HG03139 (cell line): ENCODE data around the gene SOX1.

ENCODE experiments used
- ATAC-seq: cut with Tn5 transposase; IDR thresholded peaks from one replicate; pipeline ENCODE4 v1.9.1; 2021; ENCODE audit not compliant: unreplicated experiment

SOX1 gene

DNA sequence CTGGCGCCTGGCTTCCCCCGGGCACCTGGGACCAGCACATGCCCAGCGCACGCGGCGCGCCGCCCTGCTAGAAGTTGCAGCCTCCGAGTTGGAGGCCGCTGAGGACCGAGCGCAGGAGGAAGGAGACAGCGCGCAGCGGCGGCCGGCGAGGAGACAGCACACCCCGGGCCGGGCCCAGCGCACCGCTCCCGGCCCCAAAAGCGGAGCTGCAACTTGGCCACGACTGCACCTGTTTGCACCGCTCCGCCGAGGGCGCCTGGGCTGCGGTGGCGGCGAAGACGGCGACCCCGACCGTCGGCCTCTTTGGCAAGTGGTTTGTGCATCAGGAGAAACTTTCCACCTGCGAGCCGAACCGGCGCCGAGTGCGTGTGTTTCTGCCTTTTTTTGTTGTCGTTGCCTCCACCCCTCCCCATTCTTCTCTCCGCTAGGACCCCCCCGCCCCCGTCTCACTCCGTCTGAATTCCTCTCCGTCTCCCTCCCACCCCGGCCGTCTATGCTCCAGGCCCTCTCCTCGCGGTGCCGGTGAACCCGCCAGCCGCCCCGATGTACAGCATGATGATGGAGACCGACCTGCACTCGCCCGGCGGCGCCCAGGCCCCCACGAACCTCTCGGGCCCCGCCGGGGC is at the start of gene SOX1:
Gene SOX1, plus strand, starts transcription at position 34 of the 626 bp plus-strand sequence. Its CDS starts 510 bp downstream, at position 544.
- ATAC-seq, result no peak

DNA sequence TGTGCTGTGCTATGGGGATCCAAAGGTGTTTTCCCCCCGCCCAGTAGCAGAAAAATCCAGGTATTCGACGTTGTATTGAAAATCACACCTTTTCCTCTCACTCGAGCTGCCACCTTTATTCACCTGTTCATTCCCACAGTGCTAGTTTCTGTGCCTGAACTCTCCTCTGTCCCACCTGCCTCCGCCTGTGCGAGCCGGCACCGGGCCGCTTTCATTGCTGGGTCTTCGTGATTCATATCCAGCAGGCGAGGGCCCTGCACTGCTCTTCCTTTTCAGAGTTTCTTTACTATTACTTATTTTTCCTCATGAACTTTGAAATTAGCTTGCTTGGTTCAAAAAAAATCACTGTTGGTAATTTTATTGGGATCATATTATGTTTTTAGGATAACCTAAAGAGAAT is 42.4 kb upstream of the SOX1 start:
- no peak for ATAC-seq

DNA sequence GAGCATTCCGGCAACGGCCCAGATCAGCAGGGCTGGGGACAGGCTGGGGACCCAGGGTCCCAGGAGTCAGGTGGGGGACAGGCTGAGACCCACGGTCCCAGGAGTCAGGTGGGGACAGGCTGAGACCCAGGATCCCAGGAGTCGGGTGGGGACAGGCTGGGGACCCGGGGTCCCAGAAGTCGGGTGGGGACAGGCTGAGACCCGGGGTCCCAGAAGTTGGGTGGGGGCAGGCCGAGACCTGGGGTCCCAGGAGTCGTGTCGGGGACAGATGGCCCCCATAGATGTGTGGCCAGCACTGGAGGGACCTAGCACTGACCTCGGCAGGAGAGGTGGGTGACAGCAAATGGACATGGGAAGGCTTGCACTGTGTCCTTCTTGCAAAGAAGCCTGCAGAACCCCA is 39.7 kb upstream of the SOX1 start:
- no peak for ATAC-seq

DNA sequence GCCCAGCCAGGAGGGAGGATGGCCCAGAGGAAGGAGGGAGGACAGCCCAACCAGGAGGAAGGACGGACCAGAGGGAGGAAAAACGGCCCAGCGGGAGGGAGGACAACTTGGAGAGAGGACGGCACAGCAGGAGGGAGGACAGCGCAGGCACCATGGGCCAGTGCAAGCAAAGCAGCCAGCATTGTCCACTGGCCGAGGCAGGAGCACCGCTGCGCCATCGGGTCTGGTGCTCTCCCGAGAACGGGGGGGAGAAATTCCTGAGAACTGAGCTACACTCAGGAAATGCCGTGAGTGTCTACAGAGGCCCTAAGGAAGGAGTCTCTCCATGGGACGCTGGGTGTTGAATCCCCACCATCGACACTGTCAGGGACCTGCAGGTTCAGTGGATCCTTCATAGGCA is 38.5 kb upstream of the SOX1 start:
- no peak for ATAC-seq

DNA sequence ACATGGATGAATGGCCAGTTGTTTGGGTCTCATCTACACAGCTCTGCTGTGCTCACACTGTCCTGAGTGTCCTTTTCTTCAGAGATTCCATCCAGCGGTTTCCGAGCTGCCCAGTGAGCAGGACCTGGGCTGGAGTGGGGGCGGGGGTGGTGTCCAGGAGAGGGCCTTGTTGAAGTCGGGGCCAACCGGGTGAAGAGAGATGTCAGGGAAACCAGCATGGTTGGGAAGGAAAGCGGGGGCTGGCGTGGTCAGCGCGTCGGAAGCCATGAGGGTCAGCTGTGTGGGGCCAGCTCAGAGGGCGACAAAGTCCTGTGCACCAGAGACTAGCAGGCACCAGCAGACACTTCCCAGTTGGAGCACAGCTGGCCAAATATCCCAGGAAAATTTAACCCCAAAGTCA is 37.8 kb upstream of the SOX1 start:
- ATAC-seq, result no peak

DNA sequence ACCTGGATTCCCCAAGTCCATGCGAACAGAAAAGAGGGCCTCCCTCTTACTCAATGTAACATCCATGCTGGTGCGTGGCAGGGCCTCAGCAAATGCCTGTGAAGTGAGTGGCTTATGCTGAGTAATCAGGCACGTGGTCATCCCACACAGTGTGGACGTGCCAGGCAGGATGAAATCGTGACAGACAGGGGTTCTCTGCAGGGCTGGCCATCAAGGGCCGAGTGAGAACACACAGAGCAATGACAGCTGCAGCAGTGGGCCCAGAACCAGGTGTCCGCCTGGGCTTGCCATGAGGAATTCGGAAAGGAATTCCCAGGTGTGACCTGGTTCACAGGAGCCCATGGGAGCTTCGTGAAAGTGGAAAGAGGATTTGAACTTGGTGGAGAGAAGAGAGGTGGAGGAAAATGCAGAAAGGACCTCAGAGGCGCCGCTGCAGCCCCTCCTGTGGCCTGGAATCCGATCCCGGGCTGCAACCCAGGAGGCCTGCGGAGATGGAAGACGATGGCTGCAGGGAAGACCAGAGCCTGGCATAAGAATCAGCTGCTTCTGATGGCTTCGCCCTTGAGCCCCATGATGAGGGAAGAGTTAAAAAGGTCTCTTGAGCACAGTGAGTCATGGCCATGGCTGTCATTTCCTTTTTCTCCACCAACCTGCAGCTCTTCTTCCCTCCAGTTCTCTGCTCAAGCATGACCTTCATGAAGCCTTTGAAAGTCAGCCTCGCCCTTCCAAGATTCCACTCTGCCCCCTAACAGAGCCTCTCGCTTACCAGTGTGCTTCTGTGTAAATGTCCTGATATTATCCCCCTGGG is 34.6 kb upstream of the SOX1 start:
- ATAC-seq, result no peak

DNA sequence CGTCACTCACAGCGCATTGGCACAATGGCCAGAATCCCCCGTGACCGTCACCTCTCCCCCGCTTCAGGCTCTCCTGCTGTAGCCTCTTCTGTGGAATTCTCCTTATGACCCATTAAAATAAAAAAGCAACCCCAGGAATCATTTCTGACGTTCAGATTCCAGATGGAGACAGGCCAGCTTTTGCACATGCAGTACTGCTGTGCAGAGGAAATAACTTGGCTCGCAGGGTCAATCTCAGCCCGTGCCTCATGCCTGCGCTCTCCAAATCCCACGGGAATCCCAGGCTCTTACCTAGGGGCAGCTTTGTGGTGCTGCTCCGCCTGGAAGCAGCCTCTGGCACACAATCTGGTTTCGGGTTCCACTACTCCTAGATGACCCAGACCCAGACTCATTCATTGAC is 32.7 kb upstream of the SOX1 start:
- no peak for ATAC-seq

DNA sequence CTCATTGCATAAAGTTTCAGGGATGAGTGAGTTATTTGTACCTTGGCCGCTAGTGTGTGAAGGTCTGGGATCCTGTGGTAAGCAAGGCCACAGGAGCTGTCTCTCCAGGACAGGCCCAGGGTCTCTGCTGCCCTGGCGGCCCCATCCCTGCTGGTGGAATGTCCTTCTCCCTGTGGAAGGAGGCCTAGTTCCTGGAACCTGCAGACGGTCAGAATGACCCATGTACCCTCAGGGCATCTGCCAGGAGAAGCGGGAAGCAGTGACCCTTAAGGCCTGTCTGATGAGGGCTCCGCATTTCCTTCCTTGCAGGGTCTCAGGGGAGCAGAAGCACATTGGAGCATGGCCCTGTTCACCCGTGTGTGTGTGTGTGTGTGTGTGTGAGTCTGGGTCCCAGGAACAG is 32.1 kb upstream of the SOX1 start:
- ATAC-seq, result no peak

DNA sequence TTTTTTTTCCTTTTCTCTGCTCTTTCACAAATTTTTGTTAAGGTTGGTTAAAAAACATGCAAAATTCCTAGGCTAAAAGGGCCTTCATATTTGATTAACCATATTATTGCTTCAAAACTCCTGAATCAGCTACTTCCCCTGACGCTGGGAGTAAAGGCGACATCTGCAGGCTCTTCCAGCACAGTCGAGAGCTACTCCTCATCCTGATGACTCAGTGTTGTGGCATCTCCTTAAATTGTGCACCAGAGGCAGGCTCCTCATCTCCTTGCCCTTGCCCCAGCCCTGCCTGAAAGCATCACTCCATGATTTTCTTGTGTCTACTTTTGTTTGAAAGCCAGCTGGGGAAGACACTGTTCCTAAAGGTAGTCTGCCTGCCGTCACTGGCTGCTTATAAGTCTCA is 24.5 kb upstream of the SOX1 start:
- ATAC-seq, result no peak

DNA sequence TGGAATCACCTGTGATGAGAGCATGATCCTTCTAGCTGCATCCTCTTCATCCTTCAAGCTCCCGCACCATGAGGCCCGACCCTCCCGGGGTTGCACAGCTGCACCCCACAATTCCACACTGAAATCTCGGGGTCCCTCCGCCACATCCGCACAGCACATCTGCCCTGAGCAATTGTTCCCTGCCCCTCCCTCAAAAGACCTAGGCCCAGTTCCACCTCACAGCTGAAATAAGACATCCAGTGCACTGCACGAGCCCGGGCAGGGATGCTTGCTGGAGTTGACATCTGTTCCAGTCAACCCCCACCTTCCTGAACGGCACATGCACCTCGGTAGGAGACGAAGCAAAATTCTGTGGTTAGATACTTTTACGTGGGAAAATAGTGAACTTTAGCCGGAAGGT is 14.7 kb upstream of the SOX1 start:
- ATAC-seq, result no peak

DNA sequence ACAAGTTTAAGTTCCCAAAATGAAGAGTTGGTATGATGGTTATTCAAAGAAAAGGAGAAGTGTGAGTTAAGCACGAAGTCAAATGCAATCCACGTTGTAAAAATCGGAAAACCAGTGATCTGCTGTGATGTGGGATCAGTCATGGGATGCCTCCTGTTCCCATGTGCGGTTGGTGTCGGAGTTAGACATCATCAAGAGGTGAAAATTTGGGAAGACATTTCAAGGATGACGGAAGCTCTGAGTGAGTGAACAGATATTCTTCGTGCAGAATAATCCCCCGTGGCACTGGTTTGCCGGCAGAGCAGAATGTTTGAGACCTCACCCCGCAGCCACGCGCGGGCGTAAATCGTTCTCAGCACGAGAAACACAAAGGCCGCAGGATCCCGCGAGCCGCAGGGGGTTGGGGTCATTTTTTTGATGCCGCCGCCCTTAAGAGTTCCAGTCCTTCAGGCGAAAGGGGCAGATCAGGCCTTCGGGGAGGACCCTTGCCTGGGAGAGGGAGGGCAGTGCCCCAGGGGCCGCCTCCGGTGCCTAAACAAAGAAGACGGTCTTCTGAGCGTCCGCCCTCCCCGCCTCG is 13.7 kb upstream of the SOX1 start:
- no peak for ATAC-seq

DNA sequence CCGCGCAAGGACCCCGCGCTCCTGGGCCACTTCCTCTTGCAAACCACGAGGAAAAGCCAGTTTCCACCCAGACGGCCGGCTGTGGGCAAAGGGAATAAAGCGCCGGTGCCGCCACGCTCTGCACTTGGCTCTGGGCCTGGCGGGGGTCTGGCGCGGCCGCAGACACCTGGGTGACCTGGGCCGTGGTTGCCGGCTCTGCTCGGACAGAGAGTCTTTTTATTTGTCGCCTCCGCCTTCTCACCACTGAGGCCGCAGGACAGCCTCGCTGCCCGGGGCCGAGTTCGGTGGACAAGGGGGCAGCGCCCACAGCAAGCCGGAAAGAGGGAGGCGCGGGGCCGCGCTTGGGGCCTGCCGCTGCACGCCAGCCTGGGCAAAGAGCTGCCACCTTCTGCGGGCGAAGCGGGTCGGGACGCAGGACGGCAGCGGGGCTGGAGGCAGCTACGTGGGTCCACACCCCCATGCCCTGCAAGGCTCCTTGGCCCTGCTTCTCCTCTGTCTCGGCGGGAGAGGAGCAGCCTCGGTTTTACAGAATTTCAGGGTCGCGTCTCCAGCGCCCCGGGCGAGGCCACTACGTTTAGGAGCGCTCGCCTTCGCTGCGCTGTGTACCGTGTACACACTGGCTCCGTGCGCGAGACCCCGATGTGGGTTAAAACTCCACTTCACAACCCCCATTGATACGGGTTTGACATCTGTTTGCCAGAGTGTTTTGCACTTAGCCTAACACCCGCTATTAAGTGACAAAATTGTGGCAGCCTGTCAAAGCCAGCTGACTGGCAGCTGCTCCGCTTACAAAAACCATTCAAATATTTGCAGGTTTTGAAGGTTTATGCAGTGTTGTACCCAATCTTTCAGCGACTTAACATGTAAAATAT is 13.0 kb upstream of the SOX1 start:
- no peak for ATAC-seq

DNA sequence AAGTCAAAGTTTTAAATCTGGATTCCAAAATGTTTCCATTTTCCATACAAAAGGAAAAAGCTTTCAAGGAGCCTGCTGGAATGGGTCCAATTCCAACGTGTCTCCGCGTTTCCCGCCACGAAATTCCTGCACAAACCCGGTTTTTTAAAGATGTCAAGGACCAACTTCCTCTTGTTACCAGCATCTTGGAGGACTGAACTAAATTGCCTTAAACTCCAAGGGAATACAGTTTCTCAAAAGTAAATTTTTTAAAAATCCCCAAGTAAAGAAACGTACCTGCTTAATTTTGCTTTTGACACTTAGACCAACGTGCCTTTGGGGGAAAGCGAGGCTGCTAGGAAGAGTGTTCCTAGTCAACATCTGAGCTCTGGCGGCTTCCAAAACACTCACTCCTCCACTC is 12.3 kb upstream of the SOX1 start:
- ATAC-seq, result no peak

DNA sequence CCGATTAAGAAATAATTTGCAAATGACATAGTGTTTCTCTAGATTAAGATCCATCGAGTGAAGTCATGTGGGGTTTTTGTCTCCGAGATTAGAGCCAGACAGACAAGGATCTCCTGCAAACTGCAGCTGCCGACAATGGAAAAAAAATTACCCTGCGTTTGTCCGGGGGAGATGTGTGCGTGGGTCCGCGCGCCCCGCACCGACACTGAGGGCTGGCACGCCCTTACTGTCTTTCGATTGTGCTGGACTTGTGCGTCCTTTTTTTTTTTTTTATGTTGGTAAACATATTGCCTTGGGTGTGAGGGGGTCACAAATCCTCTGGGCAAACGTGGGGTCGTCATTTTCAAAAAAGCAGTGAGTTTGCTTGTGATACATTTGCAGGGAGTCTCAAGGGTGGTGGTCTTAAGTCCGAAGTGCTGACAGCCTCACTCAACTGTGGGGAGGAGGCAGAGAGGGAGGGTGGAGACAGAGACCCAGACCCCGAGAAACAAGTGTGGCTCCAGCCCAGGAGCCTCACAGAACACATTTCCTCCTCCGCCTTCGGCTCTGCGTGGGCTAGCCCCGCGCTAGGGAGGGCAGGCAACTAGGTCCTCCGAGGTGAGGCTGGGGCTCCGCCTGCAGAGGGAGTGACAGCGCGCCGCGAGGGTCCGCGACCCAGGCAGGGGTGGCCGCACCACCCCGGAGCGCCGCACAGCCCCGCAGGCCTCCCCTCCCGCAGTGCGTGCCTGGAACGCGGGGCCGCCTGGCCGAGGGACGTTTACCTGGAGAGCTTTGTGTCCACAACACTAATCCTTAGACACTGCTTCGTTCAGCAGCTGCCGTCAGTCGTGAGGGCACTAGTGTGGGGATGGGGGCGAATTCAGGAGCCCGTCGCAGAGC is 11.7 kb upstream of the SOX1 start:
- ATAC-seq, result no peak

DNA sequence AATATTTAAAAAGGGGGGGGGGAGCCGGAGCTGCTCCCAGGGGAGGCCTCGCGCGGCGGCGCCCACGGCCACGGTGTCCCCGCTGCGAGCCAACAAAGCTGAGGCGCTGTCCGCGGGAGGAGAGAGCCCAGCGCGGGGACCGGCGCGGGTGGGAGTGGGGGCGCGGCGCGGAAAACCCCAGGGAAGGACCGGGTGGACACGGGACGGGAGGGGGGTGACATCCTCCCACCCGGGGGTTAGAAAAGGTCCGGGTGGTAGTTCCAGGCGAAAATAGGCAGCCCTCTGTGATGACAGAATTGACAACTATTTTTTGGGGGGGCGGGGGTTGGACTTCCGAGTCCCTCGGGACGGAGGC is 11.1 kb upstream of the SOX1 start:
- no peak for ATAC-seq

DNA sequence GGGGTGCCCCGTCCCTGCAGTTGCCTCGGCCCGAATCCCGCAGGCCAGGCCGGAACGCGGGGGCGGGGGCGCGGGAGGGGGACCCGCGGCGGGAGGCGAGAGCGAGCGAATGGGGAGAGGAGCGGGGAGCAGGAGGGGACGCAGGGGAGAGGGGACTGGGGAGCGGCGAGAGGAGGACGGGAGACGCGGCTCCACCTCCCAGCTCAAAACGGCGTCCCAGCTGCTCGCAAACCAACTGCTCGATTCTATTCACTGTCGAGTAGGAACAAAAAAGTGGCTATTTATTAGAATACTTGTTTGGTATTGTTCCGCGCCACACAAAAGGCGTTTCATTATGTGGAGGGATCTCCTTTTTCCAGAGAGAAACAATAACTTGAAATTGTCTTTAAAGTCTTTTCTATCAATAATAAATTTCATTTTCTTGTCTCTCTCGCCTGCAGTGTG is 10.6 kb upstream of the SOX1 start:
- no peak for ATAC-seq

DNA sequence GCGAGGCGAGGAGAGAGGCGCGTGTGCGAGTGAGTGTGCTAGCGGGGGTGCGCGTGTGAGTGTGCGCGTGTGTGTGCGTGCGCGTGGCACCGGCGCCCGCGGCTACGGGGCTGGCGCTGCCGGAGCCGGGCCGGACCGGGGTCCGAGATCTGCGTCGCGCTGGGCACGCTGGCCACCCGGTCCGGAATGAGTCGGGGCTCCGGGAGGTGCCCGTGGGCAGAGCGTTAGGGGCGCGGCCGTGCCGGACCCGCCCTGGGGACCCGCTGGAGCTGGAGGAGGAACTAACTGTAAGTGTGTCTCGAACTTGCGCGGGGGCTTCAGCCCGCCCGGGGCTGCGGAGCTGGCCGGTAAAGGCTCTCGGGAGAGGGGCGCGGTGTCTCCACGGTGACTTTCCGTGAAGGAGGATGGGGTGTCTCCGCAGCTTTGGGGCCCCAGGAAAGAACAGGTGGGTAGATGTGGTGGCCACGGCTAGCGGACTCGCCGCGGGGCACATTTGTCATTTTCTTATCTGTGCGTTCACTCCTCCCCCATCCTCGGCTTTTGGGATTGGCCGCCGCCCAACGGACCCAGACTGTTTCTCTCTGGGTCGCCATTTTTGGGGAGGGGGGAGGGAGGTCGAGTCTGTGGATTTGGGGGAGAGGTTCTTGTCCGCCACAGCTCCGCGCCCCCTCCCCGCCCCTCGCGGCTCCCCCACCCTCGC is 10.1 kb upstream of the SOX1 start:
- ATAC-seq, result no peak

DNA sequence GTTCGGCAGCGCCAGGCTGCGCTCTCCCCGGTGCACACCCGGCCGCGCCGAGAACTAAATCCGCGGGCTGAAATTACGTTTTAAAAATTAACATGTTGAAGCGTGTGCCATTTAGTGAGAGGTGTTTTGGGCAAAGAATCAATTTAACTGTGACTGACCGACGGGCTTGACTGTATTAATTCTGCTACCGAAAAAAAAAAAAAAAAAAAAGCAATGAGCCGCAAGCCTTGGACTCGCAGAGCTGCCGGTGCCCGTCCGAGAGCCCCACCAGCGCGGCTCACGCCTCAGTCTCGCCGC is 9.6 kb upstream of the SOX1 start:
- ATAC-seq, result no peak

DNA sequence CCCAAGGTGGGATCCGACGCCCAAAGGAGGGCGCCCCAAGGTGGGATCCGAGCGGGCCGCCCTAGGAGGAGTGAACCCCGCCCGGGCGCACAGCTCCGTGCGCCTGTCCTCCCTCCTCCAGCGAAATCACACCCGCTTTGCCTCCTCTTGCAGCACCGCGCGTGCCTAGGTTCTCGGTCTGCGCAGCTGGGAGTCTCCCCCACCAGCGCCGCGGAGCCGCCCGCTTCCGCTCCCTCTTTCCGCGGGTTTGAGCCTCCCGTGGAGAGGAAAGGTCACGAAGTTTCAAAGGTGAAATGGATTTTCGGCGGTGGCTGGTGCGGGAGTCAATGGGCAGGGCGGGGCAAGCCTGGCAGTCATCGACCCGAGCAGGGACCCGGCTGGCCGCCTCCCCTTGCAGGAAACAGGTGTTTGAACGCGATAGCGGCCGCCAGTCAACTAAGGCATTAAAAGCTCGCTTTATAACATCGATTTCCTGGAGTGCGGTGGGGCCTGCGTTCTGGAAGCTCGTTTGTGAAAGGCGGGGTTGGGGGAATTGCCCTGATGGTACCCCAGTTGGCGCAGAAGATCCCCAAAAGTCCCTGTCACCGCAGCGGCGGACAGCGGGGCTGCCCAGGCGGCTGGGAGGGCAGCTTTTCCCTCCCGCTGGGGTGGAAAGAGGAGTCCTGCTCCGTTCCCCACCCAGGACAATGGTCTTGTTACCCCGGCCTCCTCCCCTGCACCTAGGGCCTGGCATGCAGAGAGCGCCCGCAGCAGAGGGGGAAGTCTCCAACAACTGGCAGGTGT is 9.0 kb upstream of the SOX1 start:
- ATAC-seq, result no peak
